PC-3 (cell line): ENCODE measurements around the gene MYO7A.

ENCODE experiments used
- EZH2 ChIP-seq: fragments of 300-600 bp; sonication (generic); IDR thresholded peaks from one replicate; pipeline ENCODE4 v1.6.1; 2017; ENCODE audit warnings: antibody characterized with exemption, mild to moderate bottlenecking, low read length; ENCODE audit not compliant: unreplicated experiment
- EZH2phosphoT487 ChIP-seq: fragments of 300-600 bp; sonication (generic); IDR thresholded peaks from 2 replicates; pipeline ENCODE4 v1.6.1; 2018; ENCODE audit warnings: mild to moderate bottlenecking, antibody characterized with exemption, low read length, borderline replicate concordance
- TF ChIP-seq, protein P1 (sequence below): fragments of 300-600 bp; sonication (generic); conservative IDR thresholded peaks from 2 replicates; pipeline ENCODE4 v1.5.1; 2017; ENCODE audit warnings: antibody characterized with exemption, low read depth, mild to moderate bottlenecking, low read length

GRCh38 chr11:77182542-77183430 is 54.7 kb downstream of the MYO7A start:
- TF ChIP-seq, protein P1, sequence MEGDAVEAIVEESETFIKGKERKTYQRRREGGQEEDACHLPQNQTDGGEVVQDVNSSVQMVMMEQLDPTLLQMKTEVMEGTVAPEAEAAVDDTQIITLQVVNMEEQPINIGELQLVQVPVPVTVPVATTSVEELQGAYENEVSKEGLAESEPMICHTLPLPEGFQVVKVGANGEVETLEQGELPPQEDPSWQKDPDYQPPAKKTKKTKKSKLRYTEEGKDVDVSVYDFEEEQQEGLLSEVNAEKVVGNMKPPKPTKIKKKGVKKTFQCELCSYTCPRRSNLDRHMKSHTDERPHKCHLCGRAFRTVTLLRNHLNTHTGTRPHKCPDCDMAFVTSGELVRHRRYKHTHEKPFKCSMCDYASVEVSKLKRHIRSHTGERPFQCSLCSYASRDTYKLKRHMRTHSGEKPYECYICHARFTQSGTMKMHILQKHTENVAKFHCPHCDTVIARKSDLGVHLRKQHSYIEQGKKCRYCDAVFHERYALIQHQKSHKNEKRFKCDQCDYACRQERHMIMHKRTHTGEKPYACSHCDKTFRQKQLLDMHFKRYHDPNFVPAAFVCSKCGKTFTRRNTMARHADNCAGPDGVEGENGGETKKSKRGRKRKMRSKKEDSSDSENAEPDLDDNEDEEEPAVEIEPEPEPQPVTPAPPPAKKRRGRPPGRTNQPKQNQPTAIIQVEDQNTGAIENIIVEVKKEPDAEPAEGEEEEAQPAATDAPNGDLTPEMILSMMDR: no peak
- TF ChIP-seq EZH2 (no peak), EZH2phosphoT487 (no peak)
